ENCODE data around the gene MRPL4. TPM values are rescaled to one million over a fixed set of nuclear protein-coding genes. Genes with fewer than 3 reads are reported as not detected.

Gene MRPL4
- 188 and 218 TPM in 2 replicates for total RNA-seq (2014; rRNA removed; shearing (Covaris generic); ENCODE audit: low replicate concordance)

DNA sequence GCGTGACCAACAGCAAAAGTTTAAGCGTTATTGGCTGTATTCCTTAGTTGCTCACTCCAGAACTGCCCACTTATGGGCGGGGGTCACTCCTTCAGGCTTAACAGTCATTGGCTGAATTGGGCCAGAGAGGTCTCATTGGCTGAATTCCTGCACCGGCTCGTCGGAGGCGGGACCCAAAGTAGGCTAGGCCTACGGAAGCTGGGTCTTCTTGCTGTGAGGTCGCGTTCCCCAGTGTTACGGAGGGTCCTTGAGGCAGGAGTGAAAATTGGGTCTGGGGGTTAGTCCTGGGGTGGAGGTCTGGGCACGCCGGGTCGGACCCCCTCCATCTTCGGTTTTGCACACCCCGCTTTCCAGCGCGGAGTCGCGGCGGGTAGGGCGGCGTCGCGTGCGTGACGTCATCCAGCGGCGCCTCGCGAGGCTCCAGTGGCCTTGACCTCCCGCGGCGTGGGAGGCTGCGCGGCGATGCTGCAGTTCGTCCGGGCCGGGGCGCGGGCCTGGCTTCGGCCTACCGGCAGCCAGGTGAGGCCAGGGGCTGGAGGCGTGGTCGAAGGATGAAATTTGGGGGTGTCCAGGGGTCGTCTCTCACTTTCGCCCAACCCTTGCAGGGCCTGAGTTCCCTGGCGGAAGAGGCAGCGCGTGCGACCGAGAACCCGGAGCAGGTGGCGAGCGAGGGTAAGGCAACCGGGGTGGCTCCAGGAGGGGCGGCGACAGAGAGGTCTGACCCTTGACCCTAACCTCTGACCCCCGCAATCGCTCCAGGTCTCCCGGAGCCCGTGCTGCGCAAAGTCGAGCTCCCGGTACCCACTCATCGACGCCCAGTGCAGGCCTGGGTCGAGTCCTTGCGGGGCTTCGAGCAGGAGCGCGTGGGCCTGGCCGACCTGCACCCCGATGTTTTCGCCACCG, at the start of gene MRPL4:
Gene MRPL4, plus strand, starts transcription at position 423 of the 903 bp plus-strand sequence. Its CDS starts 40 bp downstream, at position 463.
- H3K36me3 ChIP-seq: peaks cover 46% of the 10 kb centered on the region
- 0 out of 2 replicates have a peak, but pooled peaks cover 2% of the 10 kb centered on the region for H3K9me3 ChIP-seq
- DNase-seq: peak; percentile 100
- H3K27me3 ChIP-seq: no peaks in the 10 kb centered on the region
- peak within 1 kb of the TSS; percentile 97 for H3K4me3 ChIP-seq

DNA sequence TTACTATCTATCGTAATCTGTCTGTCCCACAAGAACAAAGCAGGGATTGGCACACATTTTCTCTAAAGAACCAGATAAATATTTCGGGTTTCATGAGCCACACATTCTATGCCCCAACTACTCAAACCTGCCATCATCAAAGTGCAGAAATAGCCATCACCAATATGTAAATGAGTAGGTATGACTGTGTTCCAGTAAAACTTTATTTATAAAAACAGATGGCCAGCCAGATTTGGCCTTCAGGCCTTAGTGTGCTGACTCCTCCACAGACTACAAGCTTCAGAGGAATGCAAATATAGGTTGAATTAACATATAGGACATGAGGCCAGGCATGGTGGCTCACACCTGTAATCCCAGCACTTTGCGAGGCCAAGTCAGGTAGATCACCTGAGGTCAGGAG, 48.3 kb upstream of the MRPL4 start:
- no peak for DNase-seq
- no peaks in the 10 kb centered on the region for H3K36me3 ChIP-seq
- H3K4me3 ChIP-seq: no peak overlapping the region

DNA sequence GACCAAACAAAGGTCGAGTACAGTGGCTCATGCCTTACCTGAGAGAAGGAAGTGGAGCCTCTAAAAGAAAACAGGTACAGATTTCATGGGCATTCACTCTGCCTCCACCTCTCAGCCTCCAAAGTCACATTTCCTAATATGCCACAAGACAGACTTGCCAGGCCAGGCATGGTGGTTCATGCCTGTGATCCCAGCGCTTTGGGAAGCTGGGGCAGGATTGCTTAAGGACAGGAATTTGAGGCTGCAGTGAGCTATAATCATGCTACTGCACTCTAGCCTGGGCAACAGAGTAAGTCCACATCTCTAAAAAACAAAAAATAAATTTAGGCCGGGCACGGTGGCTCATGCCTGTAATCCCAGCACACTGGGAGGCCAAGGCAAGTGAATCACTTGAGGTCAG, 46.4 kb upstream of the MRPL4 start:
- Histone ChIP-seq H3K36me3 (no peaks in the 10 kb centered on the region), H3K4me3 (no peak overlapping the region), H3K9me3 (peaks cover 10% of the 10 kb centered on the region), H3K27me3 (no peaks in the 10 kb centered on the region)
- peak; percentile 34 for DNase-seq

More for the DNA sequence above, 48.3 kb upstream of the MRPL4 start:
- Histone ChIP-seq H3K9me3 (peaks cover 10% of the 10 kb centered on the region), H3K27me3 (no peaks in the 10 kb centered on the region)

DNA sequence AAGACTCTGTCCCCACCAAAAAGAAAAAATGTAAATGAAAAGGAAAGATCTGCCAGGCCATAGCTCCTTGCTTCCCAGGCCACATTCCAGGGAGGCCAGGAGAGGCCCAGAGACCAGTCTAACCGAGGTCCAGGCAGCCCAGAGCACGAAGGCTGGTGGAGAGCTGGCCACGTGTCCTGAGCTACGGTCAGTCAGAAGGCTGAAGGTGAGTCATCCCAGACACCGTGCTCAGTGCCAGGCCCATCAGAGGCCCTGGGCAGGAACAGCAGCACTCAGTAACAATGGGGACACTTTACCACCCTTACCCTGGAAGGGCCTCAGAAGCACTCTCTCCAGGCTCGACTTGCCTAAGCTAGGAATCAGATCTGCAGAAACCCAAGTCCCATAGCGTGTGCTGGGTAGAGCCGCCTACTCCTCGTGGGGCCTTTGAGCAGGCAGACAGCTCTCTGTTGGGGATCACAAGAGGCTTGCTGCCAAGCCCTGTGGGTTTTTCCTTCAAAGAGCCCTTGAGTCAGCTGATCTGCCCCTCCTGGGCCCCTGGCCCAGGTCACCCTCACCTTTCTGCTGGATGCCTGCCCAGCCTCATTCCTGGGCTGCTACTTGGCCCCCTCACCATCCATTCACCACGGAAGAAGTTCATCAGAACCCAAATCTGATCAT, 45.7 kb upstream of the MRPL4 start:
- DNase-seq: peak; percentile 97
- no peaks in the 10 kb centered on the region for H3K36me3 ChIP-seq
- H3K27me3 ChIP-seq: no peaks in the 10 kb centered on the region
- peaks cover 10% of the 10 kb centered on the region for H3K9me3 ChIP-seq
- no peak overlapping the region for H3K4me3 ChIP-seq

DNA sequence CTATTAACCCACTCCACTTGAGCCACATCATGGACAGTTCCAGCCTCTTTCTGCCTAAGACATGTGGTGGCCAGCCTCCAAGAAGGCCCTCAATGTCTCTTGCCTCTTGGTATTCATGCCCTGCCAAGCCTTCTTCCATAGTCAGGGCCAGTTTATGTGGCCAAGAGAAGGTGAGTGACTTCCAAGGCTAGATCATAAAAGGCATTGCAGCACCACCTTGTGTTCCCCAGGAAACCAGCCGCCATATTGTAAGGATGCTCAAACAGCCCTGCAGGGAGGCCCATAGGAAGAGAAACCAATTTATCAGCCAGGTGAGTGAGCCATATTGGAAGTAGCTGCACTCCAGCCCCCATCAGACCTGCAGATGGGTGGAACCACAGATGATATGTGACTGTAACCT, 45.0 kb upstream of the MRPL4 start:
- no peak for DNase-seq
- Histone ChIP-seq H3K36me3 (no peaks in the 10 kb centered on the region), H3K27me3 (no peaks in the 10 kb centered on the region), H3K9me3 (peaks cover 10% of the 10 kb centered on the region), H3K4me3 (no peak overlapping the region)

DNA sequence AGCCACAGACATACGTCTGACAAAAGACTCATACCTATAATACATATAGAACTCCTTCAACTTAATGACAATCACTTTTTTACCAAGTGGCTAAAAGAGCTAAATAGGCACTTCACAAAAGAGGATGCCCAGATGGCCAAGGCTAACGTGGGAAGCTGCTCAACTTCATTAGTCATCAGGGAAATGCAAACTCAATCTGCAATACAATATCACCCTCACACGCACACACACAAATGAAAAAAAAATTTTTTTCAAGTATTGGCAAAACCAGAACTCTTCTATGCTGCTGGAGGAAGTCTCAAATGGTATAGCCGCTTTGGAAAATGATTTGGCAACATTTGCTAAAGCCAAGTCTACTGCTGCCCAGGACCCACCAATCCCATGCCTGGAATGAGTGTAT, 42.7 kb upstream of the MRPL4 start:
- DNase-seq: peak; percentile 82
- Histone ChIP-seq H3K36me3 (no peaks in the 10 kb centered on the region), H3K9me3 (peaks cover 10% of the 10 kb centered on the region), H3K27me3 (no peaks in the 10 kb centered on the region), H3K4me3 (no peak overlapping the region)

DNA sequence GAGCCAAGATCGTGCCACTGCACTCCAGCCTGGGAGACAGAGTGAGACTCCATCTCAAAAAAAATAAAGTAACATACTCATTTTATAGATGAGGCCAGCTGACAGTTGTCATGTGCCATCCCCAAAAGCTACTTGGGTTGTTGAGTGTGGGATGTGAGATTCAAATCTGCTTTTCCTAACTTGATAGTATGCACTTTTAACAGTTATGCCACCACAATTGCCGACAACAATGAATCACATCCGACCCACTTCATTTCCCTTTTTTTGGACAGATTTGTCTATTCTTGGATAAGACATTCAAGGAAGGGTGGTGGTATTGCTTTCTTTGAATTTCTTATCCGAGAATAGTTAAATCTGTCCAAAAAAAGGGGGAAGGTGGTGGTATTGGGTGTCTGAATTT, 41.0 kb upstream of the MRPL4 start:
- Histone ChIP-seq H3K9me3 (peaks cover 10% of the 10 kb centered on the region), H3K27me3 (no peaks in the 10 kb centered on the region), H3K36me3 (no peaks in the 10 kb centered on the region), H3K4me3 (no peak overlapping the region)
- DNase-seq: no peak

DNA sequence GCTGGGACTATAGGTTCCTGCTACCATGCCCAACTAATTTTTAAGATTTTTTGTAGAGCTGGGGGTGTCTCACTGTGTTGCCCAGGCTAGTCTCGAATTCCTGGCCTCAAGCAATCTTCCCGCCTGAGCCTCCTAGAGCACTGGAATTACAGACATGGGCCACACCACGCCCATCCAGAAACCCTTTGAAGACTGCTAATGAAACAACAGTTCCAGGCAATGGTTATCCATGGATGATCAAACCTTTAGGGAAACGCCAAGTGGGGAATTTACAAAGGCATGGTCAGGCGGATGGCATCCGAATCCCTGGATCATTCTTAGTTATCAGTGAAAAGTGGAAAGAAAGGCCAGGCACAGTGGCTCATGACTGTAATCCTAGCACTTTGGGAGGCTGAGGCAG, 40.3 kb upstream of the MRPL4 start:
- no peaks in the 10 kb centered on the region for H3K36me3 ChIP-seq
- H3K4me3 ChIP-seq: no peak overlapping the region
- peaks cover 10% of the 10 kb centered on the region for H3K9me3 ChIP-seq
- H3K27me3 ChIP-seq: no peaks in the 10 kb centered on the region
- DNase-seq: no peak

DNA sequence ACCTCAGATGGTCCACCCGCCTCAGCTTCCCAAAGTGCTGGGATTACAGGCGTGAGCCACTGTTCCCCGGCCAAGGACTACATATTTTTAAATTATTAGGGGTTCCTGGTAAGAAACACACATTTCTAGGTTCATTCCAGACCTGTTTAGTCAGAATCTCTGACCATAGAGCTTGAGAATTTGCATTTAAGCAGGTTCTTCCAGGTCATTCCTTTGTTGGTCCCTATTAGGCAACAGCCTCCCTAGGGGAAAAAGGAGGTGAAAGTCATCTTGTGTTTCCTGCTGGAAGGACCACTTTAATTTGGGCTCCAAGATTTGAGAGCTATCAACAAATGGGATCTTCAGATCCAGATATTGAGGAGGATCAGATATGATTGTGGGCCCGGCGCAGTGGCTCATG, 37.2 kb upstream of the MRPL4 start:
- H3K9me3 ChIP-seq: no peaks in the 10 kb centered on the region
- DNase-seq: no peak
- H3K36me3 ChIP-seq: no peaks in the 10 kb centered on the region
- no peaks in the 10 kb centered on the region for H3K27me3 ChIP-seq
- no peak overlapping the region for H3K4me3 ChIP-seq

DNA sequence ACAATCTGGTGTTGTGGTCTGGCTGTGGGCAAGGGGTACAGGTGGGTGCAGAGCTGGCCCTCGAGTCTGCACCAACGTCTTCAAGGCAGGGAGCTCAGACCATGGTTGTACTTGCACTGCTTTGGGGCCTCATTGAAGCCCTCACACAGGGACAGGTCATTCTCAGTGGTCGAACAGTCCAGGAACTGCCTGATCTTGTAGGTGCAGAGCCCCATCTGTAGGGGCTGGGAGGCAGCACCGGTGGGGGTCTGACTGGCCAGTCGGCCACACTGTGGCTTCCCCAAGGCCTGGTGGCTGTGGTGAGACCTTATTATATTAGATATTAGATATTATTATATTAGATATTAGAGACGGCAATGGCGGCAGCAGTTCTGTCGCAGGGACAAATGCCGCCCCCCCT, 34.9 kb upstream of the MRPL4 start:
- Histone ChIP-seq H3K9me3 (no peaks in the 10 kb centered on the region), H3K27me3 (no peaks in the 10 kb centered on the region), H3K4me3 (no peak overlapping the region), H3K36me3 (no peaks in the 10 kb centered on the region)
- DNase-seq: no peak

DNA sequence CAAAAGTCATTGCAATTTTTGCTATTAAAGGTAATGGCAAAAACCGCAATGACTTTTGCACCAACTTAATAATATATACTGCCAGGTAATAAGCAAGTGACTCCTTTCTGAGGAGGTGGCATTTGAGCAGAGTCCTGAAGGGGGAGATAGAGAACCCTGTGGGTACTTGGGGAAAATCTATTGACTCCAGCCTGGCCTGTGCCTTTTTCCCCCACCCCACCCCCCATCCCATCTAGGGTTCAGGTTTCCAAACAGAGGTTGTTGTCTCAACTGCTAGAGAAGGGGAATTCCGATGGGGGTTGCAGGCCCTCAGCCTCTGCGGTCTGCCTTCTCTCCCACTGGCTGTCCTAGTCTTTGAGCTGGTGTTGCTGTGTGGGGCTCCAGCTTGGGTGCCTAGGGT, 32.3 kb upstream of the MRPL4 start:
- no peaks in the 10 kb centered on the region for H3K9me3 ChIP-seq
- H3K4me3 ChIP-seq: no peak overlapping the region
- H3K27me3 ChIP-seq: no peaks in the 10 kb centered on the region
- peaks cover 7% of the 10 kb centered on the region for H3K36me3 ChIP-seq
- DNase-seq: peak; percentile 43

DNA sequence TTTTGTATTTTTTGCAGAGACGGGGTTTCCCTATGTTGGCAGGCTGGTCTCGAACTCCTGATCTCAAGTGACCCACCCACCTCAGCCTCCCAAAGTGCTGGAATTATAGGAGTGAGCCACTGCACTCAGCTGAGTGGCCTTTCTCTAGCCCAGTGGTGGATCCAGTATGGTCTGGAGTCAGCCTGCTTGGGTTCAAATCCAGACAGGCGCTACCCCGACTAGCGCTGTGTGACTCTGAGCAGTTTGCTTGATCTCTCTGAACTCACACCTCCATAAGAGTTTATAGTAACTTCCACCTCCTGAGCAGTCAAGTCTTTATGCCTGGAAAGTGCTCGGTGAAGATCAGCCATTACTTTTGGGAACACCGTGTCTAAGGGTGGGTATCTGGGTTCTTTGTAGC, 31.3 kb upstream of the MRPL4 start:
- H3K4me3 ChIP-seq: no peak overlapping the region
- DNase-seq: no peak
- no peaks in the 10 kb centered on the region for H3K27me3 ChIP-seq

DNA sequence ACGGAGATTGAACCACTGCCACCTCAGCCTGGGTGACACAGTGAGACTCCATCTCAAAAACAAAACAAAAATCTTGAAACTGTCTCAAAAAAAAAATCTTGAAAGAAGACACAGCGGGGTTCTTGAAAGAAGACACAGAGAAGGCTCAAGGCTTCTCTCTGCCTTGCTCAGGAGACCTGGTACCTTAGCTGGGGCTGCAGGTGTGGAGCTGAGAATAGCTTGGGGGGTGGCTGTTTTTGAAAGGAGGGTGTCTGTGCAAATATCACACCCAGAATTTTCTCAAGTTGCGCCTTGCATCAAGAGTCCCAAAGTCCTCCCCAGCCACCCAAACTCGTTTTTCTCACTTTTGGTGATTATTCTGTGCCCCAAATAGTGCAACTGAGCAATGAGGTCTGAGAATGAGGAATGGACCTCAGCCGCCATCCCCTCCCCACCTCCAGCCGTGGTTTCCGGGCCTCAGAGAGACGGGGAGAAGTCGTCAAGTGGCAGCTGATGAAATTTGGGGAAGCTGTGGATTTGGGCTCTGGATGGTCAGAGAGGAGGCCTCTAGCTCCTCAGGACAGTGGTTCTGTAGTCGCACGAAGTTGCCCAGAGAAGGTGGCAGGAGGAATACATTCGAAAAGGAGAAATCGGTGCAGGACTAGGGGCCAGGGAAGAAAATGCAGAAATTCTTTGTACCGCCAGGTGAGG, 29.7 kb upstream of the MRPL4 start:
- DNase-seq: no peak
- H3K27me3 ChIP-seq: no peaks in the 10 kb centered on the region
- H3K36me3 ChIP-seq: peaks cover 7% of the 10 kb centered on the region

More for the DNA sequence above, 31.3 kb upstream of the MRPL4 start:
- Histone ChIP-seq H3K36me3 (peaks cover 7% of the 10 kb centered on the region), H3K9me3 (no peaks in the 10 kb centered on the region)

DNA sequence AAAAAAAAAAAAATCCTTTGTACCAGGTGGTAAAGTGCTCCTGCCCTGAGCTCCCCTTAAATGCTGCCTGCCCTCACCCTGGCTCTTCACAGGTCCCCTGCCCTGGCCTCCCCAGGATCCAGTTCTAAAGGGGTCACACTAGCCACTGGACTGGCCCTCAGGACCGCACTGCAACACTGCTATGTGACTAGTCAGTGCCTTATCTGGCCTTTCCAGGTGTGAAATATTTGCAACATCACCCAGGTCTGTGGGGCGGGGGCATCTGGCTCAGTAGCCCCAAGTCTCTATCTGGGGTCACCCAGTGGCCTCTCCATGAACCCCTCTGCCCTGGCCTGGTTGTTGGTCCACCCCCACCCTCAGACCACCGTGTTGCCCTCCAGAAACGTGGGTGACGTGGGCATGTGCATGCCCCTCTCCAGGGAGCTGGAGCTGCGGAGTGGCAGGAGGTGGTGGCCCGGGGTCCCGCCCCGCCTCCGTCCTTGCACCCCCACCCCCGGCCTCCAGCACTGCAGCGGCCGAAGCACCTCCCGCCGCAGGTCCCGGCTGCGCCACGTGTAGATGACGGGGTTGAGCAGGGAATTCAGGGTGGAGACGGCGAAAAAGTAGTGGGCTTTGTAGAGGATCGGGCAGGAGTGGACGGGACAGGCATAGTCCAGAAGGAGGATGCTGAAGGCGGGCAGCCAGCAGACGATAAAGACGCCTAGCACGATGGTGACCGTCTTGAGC, 28.4 kb upstream of the MRPL4 start:
- no peak for DNase-seq
- peaks cover 7% of the 10 kb centered on the region for H3K36me3 ChIP-seq
- H3K4me3 ChIP-seq: no peak overlapping the region
- H3K9me3 ChIP-seq: no peaks in the 10 kb centered on the region
- no peaks in the 10 kb centered on the region for H3K27me3 ChIP-seq

More for the DNA sequence above, 29.7 kb upstream of the MRPL4 start:
- H3K9me3 ChIP-seq: no peaks in the 10 kb centered on the region
- H3K4me3 ChIP-seq: no peak overlapping the region

DNA sequence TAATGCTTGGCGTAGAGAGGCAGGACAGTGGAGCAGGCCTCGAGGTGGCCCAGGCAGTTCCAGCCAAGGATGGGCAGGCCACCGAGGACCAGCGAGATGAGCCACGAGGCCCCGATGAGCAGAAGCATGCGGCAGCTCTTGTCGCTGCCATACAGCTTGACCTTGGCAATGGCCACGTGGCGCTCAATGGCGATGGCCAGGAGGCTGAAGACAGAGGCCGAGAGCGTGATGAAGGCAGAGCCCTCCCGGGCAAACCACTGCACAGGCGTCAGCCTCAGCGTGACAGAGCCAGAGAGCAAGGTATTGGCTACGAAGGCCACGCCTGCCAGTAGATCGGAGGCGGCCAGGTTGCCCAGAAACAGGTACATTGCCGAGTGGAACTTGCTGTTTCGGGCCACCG, 27.7 kb upstream of the MRPL4 start:
- DNase-seq: no peak
- Histone ChIP-seq H3K4me3 (no peak overlapping the region), H3K36me3 (peaks cover 7% of the 10 kb centered on the region), H3K27me3 (no peaks in the 10 kb centered on the region), H3K9me3 (no peaks in the 10 kb centered on the region)

DNA sequence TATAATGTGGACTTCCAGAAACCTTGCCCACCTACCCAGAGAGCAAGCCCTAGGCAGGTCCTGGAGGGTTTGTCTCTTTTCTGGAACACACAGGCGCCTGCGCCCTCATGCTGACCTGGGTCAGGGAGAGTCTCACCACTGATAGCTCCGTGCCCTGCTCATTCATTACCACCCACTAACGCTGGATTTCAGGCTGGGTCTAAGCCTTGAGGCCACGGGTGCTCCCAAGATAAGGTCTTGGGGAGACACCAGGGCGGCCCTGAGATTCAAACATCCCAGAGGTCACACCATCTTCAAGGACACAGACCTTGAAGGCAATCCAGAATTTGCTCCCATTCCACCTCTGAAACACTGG, 26.0 kb upstream of the MRPL4 start:
- H3K27me3 ChIP-seq: no peaks in the 10 kb centered on the region
- peaks cover 7% of the 10 kb centered on the region for H3K36me3 ChIP-seq
- H3K4me3 ChIP-seq: no peak overlapping the region
- H3K9me3 ChIP-seq: no peaks in the 10 kb centered on the region
- no peak for DNase-seq
